HEK293 (cell line): Measurements from ENCODE around the gene GALNT16.
"Not testable (repeated sequence)": the region's sequence is repeated elsewhere in the genome, so short reads cannot be mapped to it uniquely, and the experiment has no call there.

Source experiments
- PBX3 ChIP-seq: sonication (generic); formaldehyde crosslinking; IDR thresholded peaks from 2 replicates; pipeline ENCODE4 v1.8.1; 2022; ENCODE audit warnings: mild to moderate bottlenecking, moderate library complexity, missing genetic modification reagents
- REST ChIP-seq: fragments of 450-650 bp; formaldehyde crosslinking; IDR thresholded peaks from 2 replicates; pipeline ENCODE4 v1.5.1; 2016; ENCODE audit warnings: missing biosample characterization, missing genetic modification characterization
- WT1 ChIP-seq: fragments of 450-650 bp; formaldehyde crosslinking; IDR thresholded peaks from 2 replicates; pipeline ENCODE4 v1.5.1; 2016; ENCODE audit warnings: missing biosample characterization, missing genetic modification characterization
- ZBTB49 ChIP-seq: fragments of 450-650 bp; formaldehyde crosslinking; IDR thresholded peaks from 2 replicates; pipeline ENCODE4 v1.5.1; 2016; ENCODE audit warnings: missing biosample characterization, missing genetic modification characterization, low read depth
- ZFP3 ChIP-seq: fragments of 450-650 bp; formaldehyde crosslinking; IDR thresholded peaks from 2 replicates; pipeline ENCODE4 v1.5.1; 2016; ENCODE audit warnings: low read depth, missing biosample characterization, missing genetic modification characterization
- ZNF19 ChIP-seq: fragments of 450-650 bp; formaldehyde crosslinking; IDR thresholded peaks from 2 replicates; pipeline ENCODE4; 2016; ENCODE audit warnings: missing biosample characterization, missing genetic modification characterization, low read depth
- ZNF280C ChIP-seq: fragments of 450-650 bp; formaldehyde crosslinking; IDR thresholded peaks from 2 replicates; pipeline ENCODE4 v1.5.1; 2016; ENCODE audit warnings: missing biosample characterization, missing genetic modification characterization
- ZNF398 ChIP-seq: fragments of 450-650 bp; formaldehyde crosslinking; IDR thresholded peaks from 2 replicates; pipeline ENCODE4 v1.5.1; 2017; ENCODE audit warnings: missing biosample characterization, missing genetic modification characterization
- ZNF501 ChIP-seq: fragments of 450-650 bp; formaldehyde crosslinking; IDR thresholded peaks from 2 replicates; pipeline ENCODE4 v1.5.1; 2016; ENCODE audit warnings: missing biosample characterization, missing genetic modification characterization
- ZNF585B ChIP-seq: fragments of 450-650 bp; formaldehyde crosslinking; IDR thresholded peaks from 2 replicates; pipeline ENCODE4 v1.5.1; 2016; ENCODE audit warnings: missing biosample characterization, missing genetic modification characterization
- ZNF791 ChIP-seq: fragments of 450-650 bp; formaldehyde crosslinking; IDR thresholded peaks from 2 replicates; pipeline ENCODE4 v1.5.1; 2016; ENCODE audit warnings: missing biosample characterization, missing genetic modification characterization
- ZNF830 ChIP-seq: fragments of 450-650 bp; IDR thresholded peaks from 2 replicates; pipeline ENCODE4 v1.5.0; 2018; ENCODE audit warnings: missing biosample characterization, missing genetic modification characterization, low read depth, mild to moderate bottlenecking, moderate library complexity
- TF ChIP-seq, protein P1 (sequence below): fragments of 450-650 bp; formaldehyde crosslinking; IDR thresholded peaks from 2 replicates; pipeline ENCODE4 v1.5.1; 2016; ENCODE audit warnings: missing biosample characterization, missing genetic modification characterization
- TF ChIP-seq, protein P2 (sequence below): fragments of 450-650 bp; formaldehyde crosslinking; IDR thresholded peaks from 2 replicates; pipeline ENCODE4 v1.5.1; 2016; ENCODE audit warnings: missing biosample characterization, missing genetic modification characterization

GRCh38 chr14:69391400-69391799 lies 131.4 kb downstream of the GALNT16 start:
- TF ChIP-seq ZFP3 (tag by site-specific recombination); ZNF19; ZNF830 (tag by site-specific recombination); ZBTB49; REST; ZNF585B (tag by site-specific recombination); PBX3; ZNF791; ZNF398 (tag by site-specific recombination); ZNF280C (tag by site-specific recombination); WT1 (tag by site-specific recombination); ZNF501 (tag by site-specific recombination): not testable (repeated sequence)
- TF ChIP-seq, protein P1, sequence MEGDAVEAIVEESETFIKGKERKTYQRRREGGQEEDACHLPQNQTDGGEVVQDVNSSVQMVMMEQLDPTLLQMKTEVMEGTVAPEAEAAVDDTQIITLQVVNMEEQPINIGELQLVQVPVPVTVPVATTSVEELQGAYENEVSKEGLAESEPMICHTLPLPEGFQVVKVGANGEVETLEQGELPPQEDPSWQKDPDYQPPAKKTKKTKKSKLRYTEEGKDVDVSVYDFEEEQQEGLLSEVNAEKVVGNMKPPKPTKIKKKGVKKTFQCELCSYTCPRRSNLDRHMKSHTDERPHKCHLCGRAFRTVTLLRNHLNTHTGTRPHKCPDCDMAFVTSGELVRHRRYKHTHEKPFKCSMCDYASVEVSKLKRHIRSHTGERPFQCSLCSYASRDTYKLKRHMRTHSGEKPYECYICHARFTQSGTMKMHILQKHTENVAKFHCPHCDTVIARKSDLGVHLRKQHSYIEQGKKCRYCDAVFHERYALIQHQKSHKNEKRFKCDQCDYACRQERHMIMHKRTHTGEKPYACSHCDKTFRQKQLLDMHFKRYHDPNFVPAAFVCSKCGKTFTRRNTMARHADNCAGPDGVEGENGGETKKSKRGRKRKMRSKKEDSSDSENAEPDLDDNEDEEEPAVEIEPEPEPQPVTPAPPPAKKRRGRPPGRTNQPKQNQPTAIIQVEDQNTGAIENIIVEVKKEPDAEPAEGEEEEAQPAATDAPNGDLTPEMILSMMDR (tag by site-specific recombination) = not testable (repeated sequence)
- TF ChIP-seq, protein P2, sequence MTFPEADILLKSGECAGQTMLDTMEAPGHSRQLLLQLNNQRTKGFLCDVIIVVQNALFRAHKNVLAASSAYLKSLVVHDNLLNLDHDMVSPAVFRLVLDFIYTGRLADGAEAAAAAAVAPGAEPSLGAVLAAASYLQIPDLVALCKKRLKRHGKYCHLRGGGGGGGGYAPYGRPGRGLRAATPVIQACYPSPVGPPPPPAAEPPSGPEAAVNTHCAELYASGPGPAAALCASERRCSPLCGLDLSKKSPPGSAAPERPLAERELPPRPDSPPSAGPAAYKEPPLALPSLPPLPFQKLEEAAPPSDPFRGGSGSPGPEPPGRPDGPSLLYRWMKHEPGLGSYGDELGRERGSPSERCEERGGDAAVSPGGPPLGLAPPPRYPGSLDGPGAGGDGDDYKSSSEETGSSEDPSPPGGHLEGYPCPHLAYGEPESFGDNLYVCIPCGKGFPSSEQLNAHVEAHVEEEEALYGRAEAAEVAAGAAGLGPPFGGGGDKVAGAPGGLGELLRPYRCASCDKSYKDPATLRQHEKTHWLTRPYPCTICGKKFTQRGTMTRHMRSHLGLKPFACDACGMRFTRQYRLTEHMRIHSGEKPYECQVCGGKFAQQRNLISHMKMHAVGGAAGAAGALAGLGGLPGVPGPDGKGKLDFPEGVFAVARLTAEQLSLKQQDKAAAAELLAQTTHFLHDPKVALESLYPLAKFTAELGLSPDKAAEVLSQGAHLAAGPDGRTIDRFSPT = not testable (repeated sequence)
